Kidney epithelial cell (primary cell): ENCODE data around the gene TCAIM. TPM values are rescaled to one million over a fixed set of nuclear protein-coding genes. Genes with fewer than 3 reads are reported as not detected.

Source experiments
- DNase-seq: peaks from one replicate; pipeline ENCODE4 v3.0.0-alpha.2; 2010; ENCODE audit warnings: low read depth
- H3K27me3 ChIP-seq: 2 replicates; pipeline ENCODE4 v1.6.0; 2011; ENCODE audit warnings: low read length; ENCODE audit not compliant: control insufficient read depth, insufficient read depth
- H3K36me3 ChIP-seq: 2 replicates; pipeline ENCODE4 v1.5.1; 2011; ENCODE audit warnings: low read length; ENCODE audit not compliant: control insufficient read depth, insufficient read depth
- H3K4me3 ChIP-seq: 2 replicates; pipeline ENCODE4 v1.5.1; 2011; ENCODE audit warnings: low read depth, mild to moderate bottlenecking, control low read depth, low read length
- total RNA-seq: library from RNA; depleted of rRNA; stranded (reverse); fragments of >200 nt; gene quantifications from 2 replicates; pipeline ENCODE4 v1.2.3, GENCODE V29; 2015
- TF ChIP-seq, protein P1 (sequence below): IDR thresholded peaks from 2 replicates; pipeline ENCODE4 v1.5.1; 2011; ENCODE audit warnings: mild to moderate bottlenecking, moderate library complexity, low read length, control low read depth, inconsistent platforms; ENCODE audit not compliant: insufficient read depth, poor library complexity, severe bottlenecking

Gene TCAIM
- total RNA-seq, 1 donor from 2014 or later = 30.3 TPM

DNA sequence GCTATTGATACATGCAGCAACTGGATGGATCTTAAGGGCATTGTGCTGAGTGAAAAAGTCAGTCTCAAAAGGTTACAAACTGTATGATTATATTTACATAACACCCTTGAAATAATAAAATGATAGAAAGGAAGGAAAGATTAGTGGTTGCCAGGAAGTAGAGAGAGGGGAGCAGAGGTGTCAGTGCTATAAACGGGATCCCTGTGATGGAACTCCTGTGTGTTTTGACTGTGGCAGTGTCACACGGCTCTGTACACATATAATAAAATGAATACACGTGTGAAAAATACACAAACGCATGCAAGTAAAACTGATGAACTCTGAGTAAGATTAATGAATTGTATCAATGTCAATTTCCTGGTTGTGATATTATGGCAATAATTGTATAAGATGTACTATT is 60.3 kb downstream of the TCAIM start:
- TF ChIP-seq, protein P1, sequence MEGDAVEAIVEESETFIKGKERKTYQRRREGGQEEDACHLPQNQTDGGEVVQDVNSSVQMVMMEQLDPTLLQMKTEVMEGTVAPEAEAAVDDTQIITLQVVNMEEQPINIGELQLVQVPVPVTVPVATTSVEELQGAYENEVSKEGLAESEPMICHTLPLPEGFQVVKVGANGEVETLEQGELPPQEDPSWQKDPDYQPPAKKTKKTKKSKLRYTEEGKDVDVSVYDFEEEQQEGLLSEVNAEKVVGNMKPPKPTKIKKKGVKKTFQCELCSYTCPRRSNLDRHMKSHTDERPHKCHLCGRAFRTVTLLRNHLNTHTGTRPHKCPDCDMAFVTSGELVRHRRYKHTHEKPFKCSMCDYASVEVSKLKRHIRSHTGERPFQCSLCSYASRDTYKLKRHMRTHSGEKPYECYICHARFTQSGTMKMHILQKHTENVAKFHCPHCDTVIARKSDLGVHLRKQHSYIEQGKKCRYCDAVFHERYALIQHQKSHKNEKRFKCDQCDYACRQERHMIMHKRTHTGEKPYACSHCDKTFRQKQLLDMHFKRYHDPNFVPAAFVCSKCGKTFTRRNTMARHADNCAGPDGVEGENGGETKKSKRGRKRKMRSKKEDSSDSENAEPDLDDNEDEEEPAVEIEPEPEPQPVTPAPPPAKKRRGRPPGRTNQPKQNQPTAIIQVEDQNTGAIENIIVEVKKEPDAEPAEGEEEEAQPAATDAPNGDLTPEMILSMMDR = no peak
- H3K4me3 ChIP-seq = no peak overlapping the region
- H3K27me3 ChIP-seq = no peaks in the 10 kb centered on the region
- no peak for DNase-seq
- no peaks in the 10 kb centered on the region for H3K36me3 ChIP-seq

DNA sequence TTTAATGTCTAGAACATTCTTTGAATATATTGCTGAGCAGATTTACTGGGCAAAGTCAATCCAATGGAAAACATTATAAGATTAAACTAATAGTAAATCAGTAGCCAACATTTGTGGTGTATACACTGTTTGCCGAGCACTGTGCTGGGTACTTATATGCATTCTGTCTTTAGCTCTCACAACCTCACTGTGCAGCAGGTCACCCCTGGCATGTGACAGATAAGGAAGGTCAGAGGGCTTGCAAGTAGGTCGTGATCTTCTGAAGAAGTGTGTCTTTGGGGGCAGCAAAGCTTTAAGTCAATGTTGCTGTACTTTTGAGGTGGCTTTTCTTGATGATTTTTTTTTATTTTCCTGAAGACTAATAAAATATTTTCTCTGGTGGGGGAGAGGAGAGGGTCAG is 62.2 kb downstream of the TCAIM start:
- Histone ChIP-seq H3K27me3 (no peaks in the 10 kb centered on the region), H3K36me3 (no peaks in the 10 kb centered on the region), H3K4me3 (no peak overlapping the region)
- DNase-seq = no peak
- TF ChIP-seq, protein P1 = no peak

DNA sequence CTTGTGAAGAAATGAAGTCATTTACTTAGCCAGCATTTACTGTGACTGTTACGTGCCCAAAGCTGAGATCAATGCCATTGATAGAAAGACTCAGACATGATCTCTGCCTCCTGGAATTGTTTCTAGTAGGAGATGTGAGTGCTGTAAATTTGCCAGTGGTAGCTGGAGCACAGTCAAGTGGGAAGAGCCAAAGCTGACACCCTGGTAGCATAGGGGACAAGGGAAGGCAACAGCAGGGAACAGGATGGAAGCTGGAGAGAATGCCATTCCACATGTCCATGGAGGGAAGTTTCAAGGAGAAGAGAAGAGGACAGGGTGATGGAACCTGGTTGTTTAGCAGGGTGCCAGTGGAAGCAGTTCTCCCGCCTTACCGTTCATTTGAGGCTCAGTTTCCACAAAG is 64.0 kb downstream of the TCAIM start:
- Histone ChIP-seq H3K27me3 (no peaks in the 10 kb centered on the region), H3K36me3 (no peaks in the 10 kb centered on the region), H3K4me3 (no peak overlapping the region)
- TF ChIP-seq, protein P1 = no peak
- DNase-seq = no peak

DNA sequence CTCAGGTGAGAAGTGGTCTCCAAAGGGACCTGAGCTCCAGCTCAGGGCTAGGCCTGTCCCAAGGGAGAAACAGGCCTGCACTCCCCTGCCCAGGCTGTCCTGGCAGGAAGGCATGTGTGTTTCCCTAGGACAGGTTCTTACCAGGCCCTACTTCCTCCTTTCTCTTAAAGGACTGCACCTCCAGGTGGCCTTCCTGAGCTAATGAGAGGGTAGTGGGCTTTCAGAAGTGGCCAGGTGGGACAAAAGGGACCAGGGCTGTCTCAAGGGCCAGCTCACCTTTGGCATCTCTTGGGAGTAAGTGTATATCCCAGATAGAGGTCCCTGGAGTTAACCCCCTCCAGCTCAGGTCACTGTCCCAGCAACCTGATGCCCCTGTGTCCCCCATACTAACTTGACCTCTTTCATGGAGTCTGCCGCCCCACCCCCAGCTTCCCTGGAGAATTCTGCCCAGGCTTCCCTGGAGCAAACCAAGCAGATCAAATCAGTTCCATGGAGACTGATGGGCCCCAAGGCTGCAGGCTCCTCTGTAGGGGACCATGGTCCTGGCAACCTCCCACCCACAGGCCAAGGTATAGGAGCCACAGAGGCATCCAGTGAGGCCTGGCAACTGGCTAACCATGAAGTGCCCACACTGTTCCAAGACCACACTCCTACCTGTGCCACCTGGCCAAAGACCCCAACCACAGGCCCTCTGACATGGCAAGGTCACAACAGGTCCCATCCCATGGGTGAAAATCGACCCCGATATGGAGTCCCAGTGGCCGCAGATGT is 71.3 kb downstream of the TCAIM start:
- TF ChIP-seq, protein P1 = no peak
- no peaks in the 10 kb centered on the region for H3K36me3 ChIP-seq
- DNase-seq = no peak
- no peaks in the 10 kb centered on the region for H3K27me3 ChIP-seq
- H3K4me3 ChIP-seq = no peak overlapping the region

DNA sequence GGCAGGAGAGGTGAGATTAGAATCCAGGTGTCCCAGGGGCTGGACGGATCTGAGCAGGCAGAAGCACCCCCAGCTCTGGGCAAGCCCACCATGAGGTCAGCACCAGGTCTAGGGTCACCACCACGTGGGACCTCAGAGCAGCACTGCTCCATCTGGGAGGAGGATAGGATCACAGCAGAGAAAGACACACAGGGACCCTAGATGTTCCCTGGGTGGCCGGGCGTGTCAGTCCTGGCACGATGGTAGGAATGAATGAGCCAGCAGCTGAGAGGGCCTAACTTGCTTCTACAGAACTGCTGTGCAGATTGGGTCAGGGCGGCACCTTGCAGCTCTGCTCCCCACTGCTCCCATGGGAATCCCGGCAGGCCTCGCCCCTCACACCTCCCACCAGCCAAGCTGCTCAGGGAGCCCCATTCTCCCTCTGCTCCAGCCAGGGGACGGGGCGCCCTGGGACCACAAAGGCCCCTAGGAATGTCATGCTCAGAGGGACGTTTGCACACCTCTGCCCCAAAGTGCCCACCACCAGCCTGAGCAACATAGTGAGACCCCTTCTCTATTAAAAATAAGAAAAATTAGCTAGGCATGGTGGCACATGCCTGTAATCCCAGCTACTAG is 72.6 kb downstream of the TCAIM start:
- no peak for DNase-seq
- Histone ChIP-seq H3K27me3 (no peaks in the 10 kb centered on the region), H3K36me3 (no peaks in the 10 kb centered on the region), H3K4me3 (no peak overlapping the region)
- TF ChIP-seq, protein P1 = no peak
